GM20000 (cell line): ENCODE data around the gene IFNL4.
A peak's percentile ranks its signal among the peaks of the same experiment; 100 is the strongest.
"Not testable (repeated sequence)": the region's sequence is repeated elsewhere in the genome, so short reads cannot be mapped to it uniquely, and the experiment has no call there.

Source experiments
- DNase-seq: peaks from one replicate; pipeline ENCODE4 v3.0.0; 2012; ENCODE audit warnings: low spot score
- TF ChIP-seq, protein P1 (sequence below): IDR thresholded peaks from 2 replicates; pipeline ENCODE4 v1.5.1; 2012; ENCODE audit warnings: mild to moderate bottlenecking, control low read depth; ENCODE audit errors: extremely low read depth, missing control alignments

IFNL4 gene

DNA sequence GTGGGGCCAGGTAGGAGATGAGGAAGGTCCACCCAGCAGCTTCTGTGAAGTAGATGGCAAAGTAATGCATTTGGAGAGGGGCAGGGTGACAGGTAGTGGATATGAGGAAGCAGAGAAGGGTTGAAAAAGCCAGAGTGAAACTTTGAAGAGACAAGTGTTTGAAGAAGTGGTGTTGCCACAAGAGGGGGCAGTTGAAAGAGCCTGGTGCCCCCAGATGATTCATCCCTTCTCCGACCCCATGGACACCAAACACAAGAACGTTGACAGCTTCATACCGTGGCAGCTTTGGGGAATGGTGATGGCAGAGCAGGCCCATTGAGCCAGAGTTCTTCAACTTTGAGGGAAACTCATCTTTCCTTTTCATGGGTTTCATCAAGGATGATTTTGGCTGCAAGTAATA, 23.7 kb downstream of the IFNL4 start:
- DNase-seq, result no peak
- TF ChIP-seq, protein P1, sequence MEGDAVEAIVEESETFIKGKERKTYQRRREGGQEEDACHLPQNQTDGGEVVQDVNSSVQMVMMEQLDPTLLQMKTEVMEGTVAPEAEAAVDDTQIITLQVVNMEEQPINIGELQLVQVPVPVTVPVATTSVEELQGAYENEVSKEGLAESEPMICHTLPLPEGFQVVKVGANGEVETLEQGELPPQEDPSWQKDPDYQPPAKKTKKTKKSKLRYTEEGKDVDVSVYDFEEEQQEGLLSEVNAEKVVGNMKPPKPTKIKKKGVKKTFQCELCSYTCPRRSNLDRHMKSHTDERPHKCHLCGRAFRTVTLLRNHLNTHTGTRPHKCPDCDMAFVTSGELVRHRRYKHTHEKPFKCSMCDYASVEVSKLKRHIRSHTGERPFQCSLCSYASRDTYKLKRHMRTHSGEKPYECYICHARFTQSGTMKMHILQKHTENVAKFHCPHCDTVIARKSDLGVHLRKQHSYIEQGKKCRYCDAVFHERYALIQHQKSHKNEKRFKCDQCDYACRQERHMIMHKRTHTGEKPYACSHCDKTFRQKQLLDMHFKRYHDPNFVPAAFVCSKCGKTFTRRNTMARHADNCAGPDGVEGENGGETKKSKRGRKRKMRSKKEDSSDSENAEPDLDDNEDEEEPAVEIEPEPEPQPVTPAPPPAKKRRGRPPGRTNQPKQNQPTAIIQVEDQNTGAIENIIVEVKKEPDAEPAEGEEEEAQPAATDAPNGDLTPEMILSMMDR, result no peak

DNA sequence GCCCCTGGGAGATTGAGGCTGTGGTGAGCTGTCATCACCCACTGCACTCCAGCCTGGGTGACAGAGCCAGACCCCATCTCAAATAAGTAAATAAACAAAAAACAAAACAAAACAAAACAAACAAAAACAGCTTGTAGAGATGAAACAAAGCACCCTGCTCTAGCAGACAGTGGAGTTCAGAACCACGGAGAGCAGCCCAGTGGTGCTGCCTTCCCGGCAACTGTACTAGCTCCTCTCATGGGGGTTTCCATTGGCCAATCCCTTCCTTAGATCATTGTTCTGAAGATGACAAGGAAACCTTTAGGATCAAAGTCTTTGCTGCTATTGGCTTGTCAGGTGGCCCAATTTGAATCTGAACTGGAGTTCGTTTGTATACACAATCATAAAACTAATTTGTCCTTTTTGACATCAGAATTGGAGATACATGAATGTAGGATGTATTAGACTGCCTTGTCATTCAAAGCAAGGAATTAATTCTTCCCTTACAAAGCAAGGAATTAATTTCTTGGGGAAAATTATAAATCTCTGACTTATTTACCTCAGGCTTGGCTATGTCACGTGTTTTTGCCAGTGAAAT, 24.9 kb downstream of the IFNL4 start:
- TF ChIP-seq, protein P1, result no peak
- DNase-seq, result no peak

DNA sequence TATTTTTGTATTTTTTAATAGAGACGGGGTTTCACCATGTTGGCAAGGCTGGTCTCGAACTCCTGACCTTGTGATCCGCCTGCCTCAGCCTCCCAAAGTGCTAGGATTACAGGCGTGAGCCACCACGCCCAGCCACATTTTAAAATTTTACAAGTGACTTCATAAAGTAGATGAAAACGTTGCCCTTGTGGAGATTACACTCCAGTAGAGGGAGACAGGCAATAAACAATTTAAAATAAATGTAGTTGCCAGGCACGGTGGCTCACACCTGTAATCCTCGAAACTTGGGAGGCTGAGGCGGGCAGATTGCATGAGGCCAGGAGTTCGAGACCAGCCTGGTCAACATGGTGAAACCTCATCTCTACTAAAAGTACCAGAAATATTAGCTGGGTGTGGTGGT, 29.5 kb downstream of the IFNL4 start:
- DNase-seq, result not testable (repeated sequence)

DNA sequence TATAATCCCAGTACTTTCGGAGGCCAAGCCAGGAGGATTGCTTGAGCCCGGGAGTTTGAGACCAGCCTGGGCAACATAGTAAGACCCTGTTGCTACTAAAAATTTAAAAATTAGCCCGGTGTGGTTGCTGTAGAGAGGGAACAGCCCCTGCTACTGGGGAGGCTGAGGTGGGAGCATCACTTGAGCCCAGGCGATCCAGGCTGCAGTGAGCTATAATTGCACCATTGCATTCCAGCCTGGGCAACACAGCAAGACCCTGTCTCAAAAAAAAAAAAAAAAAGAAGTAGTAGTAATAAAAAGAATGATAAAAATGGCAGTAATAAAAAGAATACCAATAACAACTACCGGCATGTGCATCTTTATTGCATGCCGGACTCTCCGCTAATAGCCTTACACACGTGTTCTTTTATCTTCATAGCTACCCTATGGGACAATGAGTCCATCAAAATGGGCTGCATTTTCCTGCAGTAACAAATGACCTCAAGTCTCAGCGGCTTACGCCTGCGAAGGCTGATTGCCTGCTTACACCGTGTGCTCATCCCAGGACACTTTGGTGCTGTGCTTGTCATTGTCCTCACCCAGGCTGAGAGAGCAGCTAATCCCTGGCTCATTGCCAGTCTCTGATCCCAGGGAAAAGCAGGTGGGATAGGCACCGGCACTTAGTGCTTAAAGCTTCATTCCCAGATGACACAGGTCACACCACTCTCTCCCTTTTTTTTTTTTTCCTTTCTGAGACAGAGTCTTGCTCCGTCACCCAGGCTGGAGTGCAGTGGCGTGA, 30.2 kb downstream of the IFNL4 start:
- TF ChIP-seq, protein P1, result no peak
- DNase-seq, result no peak

DNA sequence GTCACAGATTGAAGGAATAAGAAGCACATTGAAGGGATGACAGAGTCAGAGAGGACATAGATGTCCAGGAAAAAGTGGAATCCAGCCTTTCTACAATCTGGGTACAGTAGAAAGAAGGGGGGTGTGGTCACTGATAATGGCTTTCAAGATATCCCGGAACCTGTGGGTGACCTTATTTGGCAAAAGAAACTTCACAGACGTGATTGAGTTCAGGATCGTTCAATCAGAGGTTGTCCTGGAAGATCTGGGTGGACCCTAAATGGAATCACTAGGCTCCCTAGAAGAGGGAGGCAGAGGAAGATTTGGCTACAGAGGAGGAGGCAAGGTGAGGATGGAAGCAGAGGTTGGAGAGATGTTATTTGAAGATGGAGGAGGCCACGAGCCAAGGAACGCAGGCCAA, 31.6 kb downstream of the IFNL4 start:
- TF ChIP-seq, protein P1, result no peak

DNA sequence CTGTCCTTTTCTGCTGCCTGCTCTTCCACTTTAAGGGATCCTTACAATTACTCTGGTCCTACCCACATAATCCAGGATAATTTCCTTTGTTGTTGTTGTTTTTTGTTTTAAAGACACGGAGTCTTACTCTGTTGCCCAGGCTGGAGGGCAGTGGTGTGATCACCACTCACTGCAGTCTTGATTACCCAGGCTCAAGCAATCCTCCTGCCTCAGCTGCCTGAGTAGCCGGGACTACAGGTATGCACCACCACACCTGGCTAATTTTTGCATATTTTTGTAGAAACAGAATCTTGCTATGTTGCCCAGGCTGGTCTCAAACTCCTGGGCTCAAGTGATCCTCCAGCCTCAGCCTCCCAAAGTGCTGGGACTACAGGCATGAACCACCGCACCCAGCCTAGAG, 33.3 kb downstream of the IFNL4 start:
- not testable (repeated sequence) for DNase-seq

More for the DNA sequence above, 31.6 kb downstream of the IFNL4 start:
- DNase-seq, result no peak

DNA sequence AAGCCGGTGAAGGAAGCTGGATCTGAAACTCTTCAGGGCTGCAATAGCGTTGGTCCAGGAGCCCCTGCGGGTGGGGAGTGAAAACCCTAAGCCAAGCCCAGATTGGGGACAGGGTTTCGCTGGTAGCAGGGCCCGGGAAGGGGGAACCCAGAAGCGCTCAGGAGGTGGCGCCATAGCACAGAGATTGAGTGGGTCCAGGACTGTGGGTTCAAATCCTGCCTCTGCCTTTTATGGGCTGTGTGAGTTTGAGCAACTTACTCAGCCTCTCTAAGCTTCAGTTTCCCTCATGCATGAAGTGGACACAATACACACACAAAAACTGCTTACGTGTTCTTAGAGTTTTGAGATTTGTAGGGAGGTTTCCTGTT, 36.3 kb downstream of the IFNL4 start:
- no peak for DNase-seq

DNA sequence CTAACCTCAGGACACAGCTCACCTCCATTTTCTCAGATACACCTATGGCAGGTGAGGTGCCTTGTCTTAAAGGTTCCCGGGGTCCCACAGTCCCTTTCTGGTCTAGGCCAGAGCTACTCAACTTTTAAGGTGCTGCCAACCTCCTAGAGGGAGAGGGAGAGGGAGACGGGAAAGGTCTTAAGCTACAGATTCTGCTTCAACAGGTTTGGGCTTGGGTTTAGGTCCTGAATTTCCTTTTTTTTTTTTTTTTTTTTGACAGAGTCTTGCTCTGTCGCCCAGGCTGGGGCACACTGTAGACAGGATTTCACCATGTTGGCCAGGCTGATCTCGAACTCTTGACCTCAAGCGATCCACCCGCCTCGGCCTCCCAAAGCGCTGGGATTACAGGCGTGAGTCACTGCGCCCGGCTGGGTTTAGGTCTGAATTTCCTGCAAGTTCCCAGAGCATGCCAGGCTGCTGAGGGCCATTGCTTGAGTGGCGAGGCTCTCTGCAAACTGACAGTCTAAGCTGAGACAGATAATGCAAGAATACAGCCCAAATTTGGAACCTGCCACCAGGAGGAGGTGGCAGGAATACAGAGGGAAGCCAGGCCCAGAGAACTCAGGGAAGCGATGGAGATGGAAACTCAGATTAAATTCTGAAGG, 36.8 kb downstream of the IFNL4 start:
- DNase-seq, result no peak
- TF ChIP-seq, protein P1, result no peak

More for the DNA sequence above, 36.3 kb downstream of the IFNL4 start:
- TF ChIP-seq, protein P1, result peak; percentile 35
